Daoy (cell line): ENCODE data around the gene IQCH. TPM values are rescaled to one million over a fixed set of nuclear protein-coding genes. Genes with fewer than 3 reads are reported as not detected.
"Not testable (repeated sequence)": the region's sequence is repeated elsewhere in the genome, so short reads cannot be mapped to it uniquely, and the experiment has no call there.

Experiments
- DNase-seq: peaks from one replicate; pipeline ENCODE4 v3.0.0-alpha.2; 2015; ENCODE audit warnings: low read depth
- total RNA-seq: library from RNA; depleted of rRNA; stranded (reverse); fragments of >200 nt; shearing (Covaris generic); gene quantifications from 2 replicates; pipeline ENCODE4 v1.2.3, GENCODE V29; 2014

Gene IQCH
- total RNA-seq, 1 experiment from 2014 or later: 3.2 TPM

GRCh38 chr15:67358391-67358790 is 103.8 kb downstream of the IQCH start:
- no peak for DNase-seq

- no peak for DNase-seq
Measured at GRCh38 chr15:67358812-67359211, 104.2 kb downstream of the IQCH start.

GRCh38 chr15:67359431-67360079 is 105.0 kb downstream of the IQCH start:
- no peak for DNase-seq

- no peak for DNase-seq
Measured at GRCh38 chr15:67361100-67361499, 106.5 kb downstream of the IQCH start.

GRCh38 chr15:67363712-67364111 is 109.1 kb downstream of the IQCH start:
- not testable (repeated sequence) for DNase-seq

GRCh38 chr15:67365994-67366393 is 111.4 kb downstream of the IQCH start:
- no peak for DNase-seq

GRCh38 chr15:67366904-67367303 is 112.3 kb downstream of the IQCH start:
- DNase-seq: no peak

- DNase-seq: no peak
Measured at GRCh38 chr15:67369359-67369998, 114.9 kb downstream of the IQCH start.

- no peak for DNase-seq
Measured at GRCh38 chr15:67370206-67370954, 115.8 kb downstream of the IQCH start.

GRCh38 chr15:67372543-67372942 is 118.0 kb downstream of the IQCH start:
- DNase-seq: no peak

- no peak for DNase-seq
Measured at GRCh38 chr15:67372986-67373675, 118.5 kb downstream of the IQCH start.

GRCh38 chr15:67373971-67374370 is 119.4 kb downstream of the IQCH start:
- DNase-seq: no peak

- DNase-seq: no peak
Measured at GRCh38 chr15:67379530-67379929, 124.9 kb downstream of the IQCH start.

- DNase-seq: no peak
Measured at GRCh38 chr15:67380921-67381320, 126.3 kb downstream of the IQCH start.

GRCh38 chr15:67381416-67382045 is 126.9 kb downstream of the IQCH start:
- DNase-seq: no peak

GRCh38 chr15:67382723-67383122 is 128.1 kb downstream of the IQCH start:
- DNase-seq: no peak

- no peak for DNase-seq
Measured at GRCh38 chr15:67383899-67384298, 129.3 kb downstream of the IQCH start.

GRCh38 chr15:67384761-67385160 is 130.2 kb downstream of the IQCH start:
- no peak for DNase-seq

GRCh38 chr15:67385971-67386370 is 131.4 kb downstream of the IQCH start:
- no peak for DNase-seq

GRCh38 chr15:67386947-67387346 is 132.4 kb downstream of the IQCH start:
- no peak for DNase-seq

GRCh38 chr15:67389975-67390374 is 135.4 kb downstream of the IQCH start:
- DNase-seq: no peak
